H1 (cell line): ENCODE data around the gene PLOD1. TPM values are rescaled to one million over a fixed set of nuclear protein-coding genes. Genes with fewer than 3 reads are reported as not detected.

Source experiments
- CHD2 ChIP-seq: IDR thresholded peaks from 2 replicates; pipeline ENCODE4 v1.6.1; 2012; ENCODE audit warnings: low read length, improper control_type of control experiment
- HDAC2 ChIP-seq, 2 experiments: fragments of 300-600 bp in 1 of 2; sonication (generic) in 1 of 2; IDR thresholded peaks; 2 replicates each; pipeline ENCODE4 v1.6.1; 2011 to 2012; ENCODE audit warnings: low read depth in 2 of 2, low read length in 2 of 2, mild to moderate bottlenecking in 2 of 2, moderate library complexity in 2 of 2, borderline replicate concordance in 1 of 2, inconsistent platforms in 1 of 2
- KDM5A ChIP-seq: fragments of 200-600 bp; IDR thresholded peaks from 2 replicates; pipeline ENCODE4 v1.7.1; 2012; ENCODE audit warnings: mild to moderate bottlenecking, low read length, inconsistent platforms, mixed read lengths
- RFX5 ChIP-seq: IDR thresholded peaks from 2 replicates; pipeline ENCODE4 v1.6.1; 2011; ENCODE audit warnings: low read depth, low read length, improper control_type of control experiment, borderline replicate concordance
- SAP30 ChIP-seq: fragments of 300-600 bp; sonication (generic); IDR thresholded peaks from 2 replicates; pipeline ENCODE4 v1.7.1; 2012; ENCODE audit warnings: low read length, moderate library complexity, mild to moderate bottlenecking, inconsistent platforms; ENCODE audit not compliant: insufficient read depth, insufficient replicate concordance
- SP4 ChIP-seq: IDR thresholded peaks from 2 replicates; pipeline ENCODE4 v1.6.1; 2012; ENCODE audit warnings: low read length, inconsistent platforms
- polyA plus RNA-seq, 7 experiments: library from polyadenylated mRNA; depleted of rRNA in 3 of 7; stranded (reverse) in 5 of 7; unstranded in 2 of 7; fragments of >200 nt in 5 of 7; fragments of 200-250 nt in 2 of 7; gene quantifications; 1 replicate in 5 of 7; 2 replicates in 1 of 7; 4 replicates in 1 of 7; pipeline versions ENCODE4 v1.2.1 to v1.2.3, GENCODE V29; 2011 to 2013; ENCODE audit warnings: missing spikeins in 2 of 7, mixed read lengths in 2 of 7
- total RNA-seq: library from RNA; stranded (reverse); fragmentation: NEBNext Ultra II Directional; extraction: Animal tissue kit (Norgen Biotek cat#: 25700); gene quantifications from 2 replicates; pipeline ENCODE4 v1.2.1, GENCODE V29; 2021

Gene PLOD1
- total and polyA plus RNA-seq, 2 of the 8 experiments (the other 6 are each of a cell fraction or from before 2014, with no cell fraction given): 44.9 to 51.8 TPM

- peak in 1 of 2 experiments; percentile 57; a peak in 1 of 4 replicates for TF ChIP-seq HDAC2 (IDR thresholded peaks at IDR 0.05; ENCODE audit: borderline replicate concordance in 1 of 2, low read depth in 2 of 2, low read length in 2 of 2)
- TF ChIP-seq SP4: no peak
- TF ChIP-seq RFX5: no peak
- TF ChIP-seq CHD2: no peak
- no peak for TF ChIP-seq SAP30
- no peak for TF ChIP-seq KDM5A
- TF ChIP-seq, all 59 proteins: peak for 15
Observed at GRCh38 chr1:11934302-11935056, at the start of gene PLOD1 (continued).
